GM12875 (cell line): ENCODE measurements around the gene EXOC1L.

ENCODE experiments used
- H3K4me3 ChIP-seq: one replicate; pipeline ENCODE4 v1.5.1; 2011; ENCODE audit warnings: low read depth, low read length, control low read depth
- CTCF ChIP-seq: IDR thresholded peaks from 2 replicates; pipeline ENCODE4 v1.5.1; 2011; ENCODE audit warnings: low read depth, mild to moderate bottlenecking, control low read depth, inconsistent platforms, low read length, moderate library complexity, borderline replicate concordance; ENCODE audit not compliant: insufficient read depth

EXOC1L gene

GRCh38 chr4:55880652-55881280 lies 61.2 kb downstream of the EXOC1L start:
- H3K4me3 ChIP-seq: no peak overlapping the region

GRCh38 chr4:55884093-55884850 lies 64.7 kb downstream of the EXOC1L start:
- no peak for TF ChIP-seq CTCF
- no peak overlapping the region for H3K4me3 ChIP-seq

More at GRCh38 chr4:55880652-55881280, 61.2 kb downstream of the EXOC1L start:
- no peak for TF ChIP-seq CTCF

- no peak for TF ChIP-seq CTCF
Observed at GRCh38 chr4:55884851-55885219, 65.2 kb downstream of the EXOC1L start.

More at GRCh38 chr4:55884851-55885219, 65.2 kb downstream of the EXOC1L start:
- no peak overlapping the region for H3K4me3 ChIP-seq
